ENCODE data around the gene CNPY2.
"Not testable (repeated sequence)": the region's sequence is repeated elsewhere in the genome, so short reads cannot be mapped to it uniquely, and the experiment has no call there.

CNPY2 gene

DNA sequence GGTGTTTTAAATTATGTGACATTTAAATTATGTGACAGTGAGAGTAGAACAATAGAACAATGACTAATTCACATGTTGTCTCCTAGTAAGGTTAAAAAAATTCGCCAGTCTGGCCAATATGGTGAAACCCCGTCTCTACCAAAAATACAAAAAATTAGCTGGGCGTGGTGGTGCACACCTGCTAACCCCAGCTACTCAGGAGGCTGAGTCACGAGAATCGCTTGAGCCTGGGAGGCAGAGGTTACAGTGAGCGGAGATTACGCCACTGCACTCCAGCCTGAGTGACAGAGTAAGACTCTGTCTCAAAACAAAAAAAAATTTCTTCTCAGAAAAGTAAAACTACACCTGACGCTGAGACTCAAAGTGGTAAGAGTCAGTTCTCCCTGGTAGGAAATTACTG lies 18.4 kb downstream of the CNPY2 start:
- DNase-seq (ENCODE audit: low spot score) = no peak

DNA sequence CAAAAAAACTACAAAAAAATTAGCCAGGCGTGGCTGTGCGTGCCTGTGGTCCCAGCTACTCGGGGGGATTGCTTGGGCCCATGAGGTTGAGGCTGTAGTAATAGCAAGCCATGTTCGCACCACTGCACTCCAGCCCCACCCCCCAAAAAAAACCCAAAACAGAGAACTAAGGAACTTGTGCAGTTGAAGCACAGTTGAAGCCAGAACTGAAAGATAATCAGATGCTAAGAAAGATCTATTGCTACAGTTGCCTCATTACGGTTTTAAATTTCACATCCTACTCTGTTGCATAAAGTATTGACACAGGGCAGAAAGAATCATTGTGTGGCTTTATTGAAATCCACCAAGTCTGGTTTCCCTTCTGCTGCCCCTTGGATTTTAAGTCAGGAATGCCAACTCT lies 19.5 kb downstream of the CNPY2 start:
- DNase-seq (ENCODE audit: low spot score) = no peak

DNA sequence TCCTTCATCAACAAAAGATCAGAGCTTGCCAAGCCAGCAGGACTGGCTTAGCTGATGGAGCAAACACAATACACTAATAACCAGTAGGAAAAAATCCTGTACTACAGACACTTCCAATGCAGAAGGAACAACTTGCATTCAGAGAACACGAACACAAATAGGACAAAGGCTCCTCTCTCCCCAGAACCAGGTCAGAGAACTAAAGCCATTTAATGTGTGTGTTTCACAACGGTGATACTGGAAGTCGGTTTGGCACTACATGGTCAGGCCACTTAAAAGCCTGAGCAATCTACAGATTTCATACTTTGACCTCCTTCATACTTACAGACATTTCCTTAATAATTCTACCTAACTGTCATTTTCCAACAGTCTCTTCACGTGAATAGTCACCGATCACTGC lies 22.0 kb downstream of the CNPY2 start:
- no peak for DNase-seq (ENCODE audit: low spot score)

DNA sequence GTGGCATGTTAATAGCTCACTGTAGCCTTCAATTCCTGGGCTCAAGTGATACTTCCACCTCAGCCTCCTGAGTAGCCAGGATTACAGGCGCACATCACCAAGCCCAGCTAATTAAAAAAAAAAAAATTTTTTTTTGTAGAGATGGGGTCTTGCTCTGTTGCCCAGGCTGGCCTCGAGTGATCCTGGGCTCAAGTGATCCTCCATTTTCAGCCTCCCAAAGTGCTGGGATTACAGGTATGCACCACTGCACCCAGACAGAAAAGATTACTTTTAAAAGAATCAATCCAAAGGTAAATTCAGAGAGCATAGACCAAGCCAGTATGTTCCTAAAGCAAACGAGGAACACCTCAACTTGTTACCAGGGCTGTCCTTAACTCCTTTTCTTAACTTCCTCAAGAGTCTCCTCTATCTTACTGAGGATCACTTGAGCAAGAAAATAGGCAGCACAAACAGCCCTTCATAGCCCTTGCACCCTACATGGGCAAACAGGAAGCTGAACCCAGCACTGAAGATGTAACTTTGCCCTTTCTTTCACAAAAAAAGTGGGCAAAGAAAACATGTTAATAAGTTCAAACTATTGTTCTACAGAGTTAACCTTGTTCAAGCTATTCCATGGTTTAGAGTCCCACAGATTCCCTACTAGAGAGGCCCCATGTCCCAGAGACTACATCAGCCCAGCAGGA lies 26.9 kb downstream of the CNPY2 start:
- DNase-seq (ENCODE audit: low spot score) = no peak

DNA sequence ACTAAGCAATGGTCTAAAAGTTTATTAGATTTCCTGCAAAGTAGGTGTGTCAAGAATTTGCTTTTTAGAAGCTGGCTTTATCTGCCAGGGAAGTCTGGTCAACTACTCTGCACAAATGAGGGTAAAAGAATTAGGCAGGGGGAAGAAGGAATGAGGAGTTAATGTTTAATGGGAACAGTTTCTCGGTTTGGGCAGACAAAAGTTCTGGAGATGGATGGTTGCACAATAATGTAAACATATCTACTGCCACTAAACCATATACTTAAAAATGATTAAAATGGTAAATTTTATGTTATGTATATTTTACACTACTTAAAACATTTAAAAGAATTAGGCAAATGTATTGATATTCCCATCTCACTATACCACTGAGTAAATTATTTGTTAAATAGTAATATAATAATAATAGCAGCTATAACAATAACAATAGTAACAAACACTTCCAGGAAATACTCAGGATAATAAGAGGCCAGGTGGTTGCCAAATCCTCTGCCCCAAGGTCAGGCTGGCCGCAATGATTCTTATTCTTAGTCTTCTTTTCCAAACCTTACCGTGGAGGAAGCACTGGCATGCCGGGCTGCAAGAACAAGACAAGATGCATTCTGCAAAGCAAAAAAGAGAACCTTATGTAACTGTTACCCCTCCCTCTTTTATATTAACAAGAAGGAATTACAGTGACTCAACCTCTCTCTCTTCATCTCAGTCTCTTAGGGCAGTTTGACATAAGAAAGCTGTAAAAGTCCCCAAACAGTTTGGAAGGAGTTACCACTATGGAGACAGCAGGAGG lies 29.6 kb downstream of the CNPY2 start:
- DNase-seq (ENCODE audit: low spot score) = no peak

DNA sequence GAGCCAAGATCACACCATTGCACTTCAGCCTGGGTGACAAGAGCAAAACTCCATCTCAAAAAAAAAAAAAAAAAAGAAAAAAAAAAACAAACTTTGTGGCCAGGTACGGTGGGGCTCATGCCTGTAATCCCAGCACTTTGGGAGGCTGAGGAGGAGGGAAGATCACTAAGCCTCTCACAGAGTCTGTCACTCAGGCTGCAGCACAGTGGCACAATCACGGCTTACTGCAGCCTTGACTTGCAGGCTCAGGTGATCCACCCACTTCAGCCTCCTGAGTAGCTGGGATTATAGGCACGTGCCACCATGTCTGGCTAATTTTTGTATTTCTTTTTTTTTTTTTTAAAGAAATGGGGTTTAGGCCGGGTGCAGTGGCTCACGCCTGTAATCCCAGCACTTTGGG lies 31.5 kb downstream of the CNPY2 start:
- DNase-seq (ENCODE audit: low spot score) = not testable (repeated sequence)

DNA sequence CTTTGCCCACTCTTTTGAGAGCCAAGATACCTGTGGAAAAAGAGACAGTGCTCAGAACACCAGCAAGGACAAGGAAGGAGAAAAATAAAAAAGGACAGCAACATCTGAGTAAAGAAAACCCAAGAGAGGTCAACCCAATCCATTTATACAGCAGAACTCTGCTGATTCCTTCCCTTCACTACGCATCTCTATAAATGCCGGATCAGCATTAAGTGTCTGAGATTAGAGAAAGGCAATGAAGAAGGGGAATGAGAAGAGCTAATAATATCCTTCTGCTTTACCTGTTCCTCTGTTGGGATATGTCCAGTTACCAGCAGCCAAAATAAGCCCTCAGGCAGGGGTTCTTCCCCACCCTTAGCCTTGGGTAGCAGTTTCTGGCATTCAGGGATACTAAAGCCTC lies 33.2 kb downstream of the CNPY2 start:
- no peak for DNase-seq (ENCODE audit: low spot score)

DNA sequence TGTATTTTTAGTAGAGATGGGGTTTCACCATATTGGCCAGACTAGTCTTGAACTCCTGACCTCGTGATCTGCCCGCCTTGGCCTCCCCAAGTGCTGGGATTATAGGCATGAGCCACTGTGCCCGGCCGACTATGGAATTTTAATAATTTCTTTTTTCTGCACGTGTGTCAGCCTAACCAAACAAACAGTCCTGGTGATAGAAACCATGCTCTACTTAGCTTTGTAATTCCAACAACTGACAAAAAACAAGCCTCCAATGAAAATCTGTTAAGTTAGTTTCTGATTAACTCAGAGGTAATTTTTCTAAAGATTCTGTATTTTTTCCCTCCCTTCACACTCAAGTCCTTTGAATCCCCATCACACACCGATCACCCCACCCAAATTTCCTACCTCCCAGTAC lies 33.8 kb downstream of the CNPY2 start:
- DNase-seq (ENCODE audit: low spot score) = no peak

DNA sequence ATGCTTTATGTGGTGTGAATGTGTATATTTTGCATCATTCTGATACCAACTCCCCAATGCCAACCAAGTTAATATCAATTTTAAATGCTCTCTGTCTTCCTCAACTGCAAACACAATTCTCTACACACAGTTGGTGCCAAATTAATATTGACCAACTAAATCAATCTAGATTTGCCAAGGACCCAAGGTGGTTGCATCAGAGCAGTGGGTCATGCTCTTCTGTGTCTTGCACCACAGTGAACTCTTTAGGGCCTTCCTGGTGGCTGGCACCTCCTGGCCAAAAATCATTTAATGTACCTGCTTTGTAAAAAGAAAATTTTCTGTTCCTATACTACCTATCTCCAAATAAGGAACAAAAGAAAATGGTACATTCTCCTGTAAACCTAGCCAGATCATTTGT lies 34.9 kb downstream of the CNPY2 start:
- no peak for DNase-seq (ENCODE audit: low spot score)

DNA sequence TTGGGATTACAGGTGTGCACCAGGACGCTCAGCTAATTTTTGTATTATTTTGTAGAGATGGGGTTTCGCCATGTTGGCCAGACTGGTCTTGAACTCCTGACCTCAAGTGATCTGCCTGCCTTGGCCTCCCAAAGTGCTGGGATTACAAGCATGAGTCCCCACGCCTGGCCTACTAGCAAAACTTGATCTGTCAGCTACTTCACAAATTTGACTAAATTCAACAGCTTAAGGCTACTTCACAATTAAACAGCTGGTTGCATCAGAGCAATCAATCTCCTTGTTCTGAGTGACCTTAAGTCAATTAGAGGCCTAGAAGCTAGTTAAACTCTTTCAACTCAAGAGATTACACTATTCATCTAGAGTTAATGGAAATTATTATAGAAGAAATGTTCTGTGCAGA lies 36.9 kb downstream of the CNPY2 start:
- DNase-seq (ENCODE audit: low spot score) = no peak

DNA sequence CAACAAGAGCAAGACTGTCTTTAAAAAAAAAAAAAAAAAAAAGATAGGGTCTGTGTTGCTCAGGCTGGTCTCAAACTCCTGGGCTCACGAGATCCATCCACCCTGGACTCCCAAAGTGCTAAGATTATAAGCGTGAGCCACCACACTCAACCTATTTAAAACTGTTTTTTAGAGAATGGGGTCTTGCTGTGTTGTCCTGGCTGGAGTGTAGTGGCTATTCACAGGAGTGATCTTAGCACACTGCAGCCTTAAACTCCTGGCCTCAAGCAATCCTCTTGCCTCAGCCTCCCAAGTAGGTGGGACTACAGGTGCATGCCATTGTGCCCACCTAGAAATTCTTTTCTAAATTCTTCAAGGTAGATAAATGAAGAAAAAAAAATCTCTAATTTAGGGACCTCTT lies 41.5 kb downstream of the CNPY2 start:
- no peak for DNase-seq (ENCODE audit: low spot score)

DNA sequence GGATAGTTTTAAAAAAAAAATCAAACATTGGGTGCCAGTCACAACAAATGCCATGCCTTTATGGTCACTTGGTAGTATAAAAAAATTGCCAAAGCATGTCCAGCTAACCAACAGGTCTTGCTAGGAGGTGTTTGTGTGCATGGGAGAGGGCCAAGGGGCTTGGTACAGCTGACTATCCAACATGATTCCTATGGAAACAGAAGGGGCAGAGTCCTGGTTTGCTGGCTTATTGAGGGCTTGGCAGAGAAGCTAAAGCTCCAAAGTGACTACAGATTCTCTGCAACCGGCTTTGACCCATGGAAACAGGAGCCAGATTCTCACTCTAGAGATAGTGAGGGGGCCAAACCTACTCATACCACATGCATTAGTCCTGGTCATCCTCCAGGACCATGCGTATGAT lies 43.3 kb downstream of the CNPY2 start:
- DNase-seq (ENCODE audit: low spot score) = not testable (repeated sequence)

DNA sequence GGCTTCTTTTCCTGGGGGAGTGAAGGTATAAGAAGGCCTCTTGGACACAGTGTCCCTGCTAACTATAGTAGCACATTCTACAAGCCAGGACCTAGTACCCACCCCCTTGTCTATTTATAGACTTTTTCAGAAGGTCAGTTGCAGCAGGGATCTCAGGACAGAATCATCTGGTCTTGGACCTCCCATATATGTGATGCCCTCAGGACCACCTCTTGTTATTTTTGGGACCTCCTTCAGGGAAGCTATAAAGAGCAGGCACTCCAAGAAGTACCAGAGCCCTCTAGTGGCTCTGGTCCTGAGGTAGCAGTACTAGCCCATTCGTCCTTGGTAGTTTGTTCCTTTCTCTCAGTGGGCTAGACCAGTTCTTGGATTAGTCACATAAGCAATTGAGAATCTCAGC lies 44.8 kb downstream of the CNPY2 start:
- DNase-seq (ENCODE audit: low spot score) = no peak

DNA sequence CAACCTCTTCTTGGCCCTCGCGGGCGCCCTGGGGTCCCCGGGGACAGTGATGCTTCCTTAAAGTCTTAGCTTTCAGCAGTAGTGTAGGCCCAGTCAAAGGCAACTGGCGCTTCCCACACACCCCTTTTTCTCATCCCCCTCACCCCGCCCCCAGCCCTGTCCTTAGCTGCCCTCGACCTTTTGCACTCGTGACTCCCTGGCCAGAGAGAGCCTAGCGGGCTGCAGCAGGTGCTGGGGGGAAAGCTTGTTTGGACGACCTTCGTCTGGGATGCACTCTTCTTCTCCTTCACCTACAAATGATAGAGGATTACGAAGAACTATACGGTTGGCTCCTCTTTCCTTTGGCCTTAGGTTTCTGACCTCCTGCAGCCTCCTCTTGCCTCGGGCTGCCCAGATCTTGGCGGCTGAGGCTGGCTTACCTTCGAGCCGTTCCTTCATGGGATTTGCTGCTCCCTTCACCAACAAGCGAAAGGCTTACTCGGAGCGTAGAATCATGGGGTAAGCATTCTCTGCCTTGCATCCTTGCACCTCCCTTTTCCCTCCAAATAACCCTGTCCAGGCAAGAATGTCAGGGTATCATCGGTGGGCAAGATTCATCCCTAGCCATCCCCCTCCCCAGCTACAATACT lies 48.2 kb downstream of the CNPY2 start:
- no peak for DNase-seq (ENCODE audit: low spot score)

DNA sequence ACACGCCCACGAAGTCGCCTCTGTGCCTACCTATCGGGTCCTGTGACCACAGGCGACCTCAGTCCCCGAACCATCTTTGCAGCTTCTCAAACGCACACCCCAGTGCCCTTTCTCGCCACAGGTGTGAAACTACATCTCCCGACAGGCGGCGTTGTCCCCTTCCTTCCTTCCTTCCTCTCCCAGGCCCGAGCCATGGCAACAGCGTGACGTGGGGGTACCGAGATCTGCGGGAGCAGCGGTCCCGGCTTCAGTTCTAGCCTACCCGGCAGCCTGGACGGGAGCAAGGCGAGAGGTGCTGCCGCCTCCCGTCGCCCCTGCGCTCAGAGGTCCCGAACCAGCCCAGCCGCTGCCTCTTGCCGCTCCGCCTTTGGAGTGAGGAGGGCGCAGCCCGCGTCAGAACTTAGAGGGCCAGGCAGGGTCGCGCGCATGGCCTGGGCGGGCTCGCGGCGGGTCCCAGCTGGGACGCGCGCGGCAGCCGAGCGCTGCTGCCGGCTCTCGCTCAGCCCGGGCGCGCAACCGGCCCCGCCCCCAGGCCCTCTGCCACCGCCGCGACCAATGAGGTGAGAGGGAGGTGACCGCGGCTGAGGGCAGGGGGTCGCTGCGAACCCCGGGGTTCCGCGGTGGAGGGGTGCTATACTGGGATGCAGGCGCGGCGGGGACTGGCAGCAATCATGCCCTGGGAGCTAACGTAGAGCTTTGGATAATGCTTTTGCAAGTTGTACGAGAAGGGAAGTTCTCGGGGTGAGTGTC lies 48.9 kb downstream of the CNPY2 start, which contains the start of gene COQ10A:
Gene COQ10A, plus strand, starts transcription at position 250 of the 750 bp plus-strand sequence. Its CDS starts 177 bp downstream, at position 427.
- peak; percentile 93 for DNase-seq (ENCODE audit: low spot score)

DNA sequence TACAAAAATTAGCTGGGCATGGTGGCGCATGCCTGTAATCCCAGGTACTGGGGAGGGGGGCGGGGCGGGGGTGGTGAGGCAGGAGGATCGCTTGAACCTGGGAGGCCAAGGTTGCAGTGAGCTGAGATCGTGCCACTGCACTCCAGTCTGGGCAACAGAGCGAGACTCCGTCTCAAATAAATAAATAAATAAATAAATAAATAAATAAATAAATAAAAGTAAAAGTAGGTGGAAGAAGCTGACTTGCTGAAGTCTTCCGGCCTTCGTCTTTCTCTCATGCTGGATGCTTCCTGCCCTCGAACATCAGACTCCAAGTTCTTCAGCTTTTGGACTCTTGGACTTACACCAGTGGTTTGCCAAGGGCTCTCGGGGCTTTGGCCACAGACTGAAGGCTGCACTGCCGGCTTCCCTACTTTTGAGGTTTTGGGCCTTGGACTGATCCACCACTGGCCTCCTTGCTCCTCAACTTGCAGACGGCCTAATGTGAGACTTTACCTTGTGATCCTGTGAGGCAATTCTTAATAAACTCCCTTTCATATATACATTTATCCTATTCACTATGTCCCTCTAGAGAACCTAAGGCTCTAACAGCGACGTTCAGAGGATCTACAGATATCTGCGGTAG lies 49.6 kb downstream of the CNPY2 start:
- DNase-seq (ENCODE audit: low spot score) = not testable (repeated sequence)

DNA sequence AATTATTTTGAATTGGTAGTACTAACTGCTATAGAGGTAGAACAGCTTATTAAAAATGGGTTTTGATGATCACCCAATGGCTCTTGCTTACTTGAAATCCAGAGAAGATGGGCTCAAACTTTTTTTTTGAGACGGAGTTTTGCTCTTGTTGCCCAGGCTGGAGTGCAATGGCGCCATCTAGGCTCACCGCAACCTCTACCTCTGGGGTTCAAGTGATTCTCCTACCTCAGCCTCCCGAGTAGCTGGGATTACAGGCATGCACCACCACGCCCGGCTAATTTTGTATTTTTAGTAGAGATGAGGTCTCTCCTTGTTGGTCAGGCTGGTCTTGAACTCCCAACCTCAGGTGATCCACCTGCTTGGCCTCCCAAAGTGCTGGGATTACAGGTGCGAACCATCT lies 52.8 kb downstream of the CNPY2 start:
- DNase-seq (ENCODE audit: low spot score) = not testable (repeated sequence)

DNA sequence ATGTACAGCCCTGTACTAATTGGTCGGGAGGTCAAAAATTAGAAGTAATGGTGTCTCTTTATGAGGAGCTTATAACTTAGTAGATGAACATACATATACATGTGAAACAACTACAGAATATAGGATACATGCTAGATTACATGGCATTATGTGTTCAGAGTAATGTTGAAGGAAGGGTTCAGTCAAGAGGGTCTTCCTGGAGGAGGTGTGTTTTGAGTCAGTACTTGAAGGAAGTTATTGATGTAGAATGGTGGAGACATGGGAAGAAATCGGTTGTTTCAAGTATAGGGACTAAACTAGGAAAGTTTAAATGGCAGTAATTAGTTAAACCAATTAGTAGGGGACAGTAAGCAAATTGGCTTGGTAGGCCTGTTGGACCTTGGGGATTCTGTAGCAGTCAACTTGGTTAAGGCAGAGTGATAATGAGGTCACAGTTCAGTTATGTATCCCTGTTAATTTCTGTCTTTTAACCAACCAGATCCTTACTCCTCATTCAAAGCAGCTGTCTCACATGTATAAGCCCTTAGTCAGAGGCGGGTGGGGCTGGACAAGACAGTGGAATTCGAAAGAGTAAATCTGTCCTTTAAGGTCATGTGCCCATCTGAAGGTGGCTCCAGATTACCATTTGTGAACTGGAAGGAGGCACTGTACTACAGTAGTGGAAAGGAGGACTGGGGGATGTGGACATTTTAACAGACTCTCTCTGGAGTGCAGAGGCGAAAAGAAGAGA lies 54.1 kb downstream of the CNPY2 start:
- DNase-seq (ENCODE audit: low spot score) = no peak

DNA sequence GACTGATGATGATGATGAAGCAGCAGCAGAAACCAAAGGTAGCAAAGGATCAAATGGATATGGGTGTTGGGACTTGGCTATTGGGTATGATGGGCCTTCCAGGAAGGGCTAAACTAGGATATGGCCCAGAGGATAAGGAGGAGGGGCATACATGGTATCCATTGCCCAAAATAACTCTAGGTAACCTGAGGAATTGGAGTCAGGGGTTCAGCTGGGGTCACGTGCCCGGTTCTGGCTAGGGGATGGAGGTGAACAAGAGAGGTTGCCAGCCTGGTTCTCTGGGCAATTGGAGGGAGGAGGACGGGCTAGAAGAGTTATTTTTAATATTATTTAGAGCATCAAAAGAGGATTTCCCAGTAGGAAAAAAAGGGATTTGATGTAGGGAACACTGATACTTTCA lies 54.9 kb downstream of the CNPY2 start:
- no peak for DNase-seq (ENCODE audit: low spot score)

DNA sequence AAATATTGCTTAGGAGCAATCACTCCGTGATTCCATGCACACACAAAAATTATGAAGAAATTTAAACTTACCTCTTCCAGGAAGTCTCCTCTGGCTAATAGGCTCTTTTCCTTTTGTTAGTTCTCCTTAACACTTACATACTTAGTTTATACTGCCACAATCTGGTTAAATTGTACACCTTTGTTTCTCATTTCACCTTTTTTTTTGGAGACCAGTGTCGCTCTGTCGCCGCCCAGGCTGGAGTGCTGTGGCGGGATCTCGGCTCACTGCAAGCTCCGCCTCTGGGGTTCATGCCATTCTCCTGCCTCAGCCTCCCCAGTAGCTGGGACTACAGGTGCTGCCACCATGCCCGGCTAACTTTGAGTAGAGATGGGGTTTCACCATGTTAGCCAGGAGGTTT lies 55.4 kb downstream of the CNPY2 start:
- no peak for DNase-seq (ENCODE audit: low spot score)

Data from left forelimb (tissue), 1 donor.